ENCODE data around the gene NDUFV1.

- TF ChIP-seq POLR2AphosphoS5 (IDR thresholded peaks at IDR 0.05; ENCODE audit: borderline replicate concordance, low read depth, low read length): no peak; the same call in 1 of the 2 replicates
- TF ChIP-seq EZH2 (IDR thresholded peaks at IDR 0.05): no peak
Measured at GRCh38 chr11:67584881-67585873, 21.6 kb upstream of the NDUFV1 start.
